Brain microvascular endothelial cell (primary cell): ENCODE measurements around the gene QSOX1.

ENCODE experiments used
- DNase-seq: peaks from one replicate; pipeline ENCODE4 v3.0.0-alpha.2; 2020
- H3K27ac ChIP-seq: fragments of 250-450 bp; sonication (Bioruptor Pico); 2 replicates; pipeline ENCODE4 v1.5.1; 2020; ENCODE audit warnings: mild to moderate bottlenecking, moderate library complexity
- H3K27me3 ChIP-seq: fragments of 250-450 bp; sonication (Bioruptor Pico); replicated peaks from 2 replicates; pipeline ENCODE4 v1.5.1; 2020; ENCODE audit warnings: mild to moderate bottlenecking
- H3K36me3 ChIP-seq: fragments of 250-450 bp; sonication (Bioruptor Pico); replicated peaks from 2 replicates; pipeline ENCODE4 v1.5.1; 2020; ENCODE audit warnings: mild to moderate bottlenecking
- H3K4me3 ChIP-seq: 2 replicates; pipeline ENCODE4 v1.5.1; 2011; ENCODE audit warnings: low read depth, mild to moderate bottlenecking, control low read depth, low read length, moderate library complexity
- in situ Hi-C: cut with HindIII; loops from 2 replicates; pipeline ENCODE4 v1.10.0; 2017; ENCODE audit warnings: low sequenced_read_pairs, low pct_ligation_motif_present
- TF ChIP-seq, protein P1 (sequence below): IDR thresholded peaks from 2 replicates; pipeline ENCODE4 v1.5.1; 2011; ENCODE audit warnings: low read depth, mild to moderate bottlenecking, moderate library complexity, low read length, control low read depth, inconsistent platforms; ENCODE audit errors: missing control alignments

QSOX1 gene

DNA sequence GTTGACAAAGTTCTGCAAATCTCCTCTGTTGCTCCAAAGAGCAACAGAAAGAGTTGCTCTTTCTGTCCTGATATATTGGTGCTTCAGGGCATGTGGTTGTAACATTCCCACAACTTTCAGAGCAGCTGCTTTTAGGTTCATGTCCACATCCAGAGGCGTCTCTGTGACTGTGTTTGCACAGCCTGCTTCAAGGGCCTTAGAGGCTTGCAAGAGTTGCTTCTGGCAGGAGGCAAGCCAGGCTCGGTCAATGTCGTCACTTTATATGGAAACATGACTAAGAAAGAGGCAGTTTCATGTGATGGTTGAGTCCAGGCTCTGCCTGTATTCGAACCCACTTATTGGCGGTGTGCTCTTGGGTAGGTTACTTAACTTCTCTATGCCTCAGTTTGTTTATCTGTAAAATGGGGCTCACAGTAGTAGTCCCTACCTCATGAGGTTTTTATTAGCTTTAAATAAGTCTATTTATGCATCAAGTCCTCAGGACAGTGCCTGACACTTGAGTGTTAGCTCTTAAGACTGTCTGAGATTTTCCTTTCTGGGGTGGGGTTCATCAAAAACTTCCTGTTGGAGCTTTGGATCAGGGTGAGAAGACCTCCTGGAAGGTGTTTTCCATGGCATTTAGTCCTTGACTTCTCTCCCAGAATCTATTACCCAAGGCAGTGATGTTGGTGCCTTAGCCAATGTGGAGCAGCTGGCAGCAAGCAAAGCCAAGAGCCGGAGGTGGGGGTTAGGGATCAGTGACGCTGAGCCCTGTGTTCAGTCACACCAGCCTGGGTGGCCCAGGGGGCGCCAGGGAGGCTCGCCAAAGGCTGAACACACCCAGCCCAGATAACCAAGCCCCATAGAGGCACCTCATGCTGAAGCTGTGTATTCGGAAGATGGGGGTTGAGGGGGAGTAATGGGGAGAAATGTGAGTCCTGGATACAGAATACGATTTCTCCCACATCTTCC lies 94.3 kb downstream of the QSOX1 start:
- Histone ChIP-seq H3K4me3 (no peak overlapping the region), H3K27me3 (peaks cover 4% of the 10 kb centered on the region), H3K36me3 (no peaks in the 10 kb centered on the region), H3K27ac (no peak overlapping the region)
- in situ Hi-C loops = no loop called here
- no peak for DNase-seq
- TF ChIP-seq, protein P1, sequence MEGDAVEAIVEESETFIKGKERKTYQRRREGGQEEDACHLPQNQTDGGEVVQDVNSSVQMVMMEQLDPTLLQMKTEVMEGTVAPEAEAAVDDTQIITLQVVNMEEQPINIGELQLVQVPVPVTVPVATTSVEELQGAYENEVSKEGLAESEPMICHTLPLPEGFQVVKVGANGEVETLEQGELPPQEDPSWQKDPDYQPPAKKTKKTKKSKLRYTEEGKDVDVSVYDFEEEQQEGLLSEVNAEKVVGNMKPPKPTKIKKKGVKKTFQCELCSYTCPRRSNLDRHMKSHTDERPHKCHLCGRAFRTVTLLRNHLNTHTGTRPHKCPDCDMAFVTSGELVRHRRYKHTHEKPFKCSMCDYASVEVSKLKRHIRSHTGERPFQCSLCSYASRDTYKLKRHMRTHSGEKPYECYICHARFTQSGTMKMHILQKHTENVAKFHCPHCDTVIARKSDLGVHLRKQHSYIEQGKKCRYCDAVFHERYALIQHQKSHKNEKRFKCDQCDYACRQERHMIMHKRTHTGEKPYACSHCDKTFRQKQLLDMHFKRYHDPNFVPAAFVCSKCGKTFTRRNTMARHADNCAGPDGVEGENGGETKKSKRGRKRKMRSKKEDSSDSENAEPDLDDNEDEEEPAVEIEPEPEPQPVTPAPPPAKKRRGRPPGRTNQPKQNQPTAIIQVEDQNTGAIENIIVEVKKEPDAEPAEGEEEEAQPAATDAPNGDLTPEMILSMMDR = peak; percentile 36

DNA sequence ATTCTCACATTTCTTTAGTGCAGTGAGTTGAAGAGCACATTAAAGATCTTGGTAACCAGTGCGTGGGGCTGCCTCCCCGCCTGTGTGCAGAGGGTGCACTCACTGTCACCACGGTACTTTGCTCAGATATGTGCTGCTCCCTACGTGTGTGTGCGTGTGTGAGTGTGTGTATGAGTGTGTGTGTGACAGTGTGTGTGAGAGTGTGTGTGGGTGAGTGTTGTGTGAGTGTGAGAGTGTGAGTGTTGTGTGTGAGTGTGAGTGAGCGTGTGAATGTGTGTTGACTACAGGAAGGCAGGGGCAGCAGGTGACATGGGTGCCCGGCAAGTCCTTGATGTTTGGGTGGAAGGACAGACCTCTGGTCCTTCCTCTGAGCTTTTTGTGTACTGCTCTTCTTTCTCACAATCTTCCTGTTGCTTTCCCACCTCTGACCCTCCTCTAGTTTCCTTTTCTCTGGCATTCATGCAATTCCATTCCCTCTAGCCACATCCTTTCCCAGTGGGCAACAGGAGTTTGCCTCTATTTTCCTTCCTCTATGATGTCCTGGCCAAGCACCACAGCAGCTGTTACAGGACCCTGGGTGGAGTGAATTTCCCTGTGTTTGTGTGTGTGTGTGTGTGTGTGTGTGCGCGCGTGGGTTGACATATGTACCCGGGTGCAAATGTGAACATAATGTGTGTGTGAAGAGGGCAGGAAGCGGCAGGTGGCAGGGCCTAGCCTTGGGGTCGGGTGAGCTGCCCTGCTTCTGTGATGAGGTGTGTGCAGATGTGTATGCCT lies 95.2 kb downstream of the QSOX1 start:
- DNase-seq = no peak
- TF ChIP-seq, protein P1 = no peak
- Histone ChIP-seq H3K27me3 (no peaks in the 10 kb centered on the region), H3K4me3 (no peak overlapping the region), H3K36me3 (no peaks in the 10 kb centered on the region), H3K27ac (no peak overlapping the region)
- in situ Hi-C loops = no loop called here

DNA sequence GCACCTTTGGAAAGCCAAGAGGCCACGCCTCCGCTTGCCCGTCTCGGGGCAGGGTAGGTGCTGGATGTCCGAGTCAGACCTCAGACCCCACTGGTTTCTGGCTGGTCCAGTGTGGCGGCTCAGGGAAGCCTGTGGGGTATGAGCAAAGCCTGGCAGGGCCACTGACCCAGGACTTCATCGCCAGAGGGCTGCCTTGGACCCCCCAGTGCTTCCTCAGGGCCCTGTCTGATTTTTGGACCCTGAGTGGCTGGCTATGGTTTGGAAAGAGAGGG lies 95.8 kb downstream of the QSOX1 start:
- no peak overlapping the region for H3K4me3 ChIP-seq
- no peaks in the 10 kb centered on the region for H3K27me3 ChIP-seq
- in situ Hi-C loops = no loop called here
- no peaks in the 10 kb centered on the region for H3K36me3 ChIP-seq
- TF ChIP-seq, protein P1 = no peak
- H3K27ac ChIP-seq = no peak overlapping the region
- no peak for DNase-seq

GRCh38 chr1:180250883-180251509 lies 96.3 kb downstream of the QSOX1 start:
- in situ Hi-C loops = no loop called here
- no peak overlapping the region for H3K4me3 ChIP-seq
- TF ChIP-seq, protein P1 = no peak
- H3K27ac ChIP-seq = no peak overlapping the region
- DNase-seq = no peak
- H3K27me3 ChIP-seq = no peaks in the 10 kb centered on the region
- no peaks in the 10 kb centered on the region for H3K36me3 ChIP-seq

GRCh38 chr1:180251526-180252305 lies 97.0 kb downstream of the QSOX1 start:
- in situ Hi-C loops = no loop called here
- Histone ChIP-seq H3K4me3 (no peak overlapping the region), H3K27ac (no peak overlapping the region), H3K36me3 (no peaks in the 10 kb centered on the region), H3K27me3 (no peaks in the 10 kb centered on the region)
- TF ChIP-seq, protein P1 = no peak
- no peak for DNase-seq
